ENCODE measurements around the gene NME7.

Gene NME7

DNA sequence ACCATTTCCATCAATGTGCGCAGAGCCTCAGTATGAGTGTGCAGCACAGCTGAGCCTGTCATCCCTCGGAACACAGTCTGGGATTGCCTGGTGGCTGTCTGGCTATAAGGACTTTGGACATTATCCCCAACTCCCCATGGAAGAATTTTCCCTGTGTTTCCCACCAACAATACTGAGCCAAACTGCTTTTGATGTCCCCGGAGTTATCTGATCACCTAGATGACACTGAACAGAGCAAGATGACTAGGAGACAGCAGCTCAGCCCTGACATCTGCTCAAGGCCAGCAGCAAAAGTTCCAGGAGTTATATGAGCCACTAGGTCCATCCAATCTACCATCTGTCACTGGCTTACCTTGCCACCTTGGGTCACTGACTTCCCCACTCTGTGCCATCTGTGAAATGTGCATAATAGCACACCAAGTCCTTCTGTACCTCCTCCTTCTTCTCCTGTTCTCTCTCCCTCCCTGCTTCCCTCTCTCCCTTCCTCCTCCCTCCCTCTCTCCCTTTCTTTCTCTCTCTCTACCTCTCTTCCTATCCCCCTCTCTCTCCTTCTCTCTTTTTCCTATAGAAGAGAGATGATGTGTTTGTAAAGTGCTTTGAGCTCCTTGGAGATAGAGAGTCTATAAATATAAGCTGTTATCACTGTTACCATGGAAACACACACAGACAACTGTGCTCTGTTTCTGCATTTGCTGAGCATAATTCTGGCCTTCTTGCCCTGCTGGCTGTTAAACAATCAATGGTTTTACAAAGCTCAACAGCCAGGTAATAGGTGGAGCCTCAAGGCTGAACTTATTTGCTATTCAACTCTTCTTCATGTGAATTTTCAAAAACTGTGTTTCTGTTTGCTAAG lies 280.8 kb downstream of the NME7 start:
- TF ChIP-seq, protein P1, sequence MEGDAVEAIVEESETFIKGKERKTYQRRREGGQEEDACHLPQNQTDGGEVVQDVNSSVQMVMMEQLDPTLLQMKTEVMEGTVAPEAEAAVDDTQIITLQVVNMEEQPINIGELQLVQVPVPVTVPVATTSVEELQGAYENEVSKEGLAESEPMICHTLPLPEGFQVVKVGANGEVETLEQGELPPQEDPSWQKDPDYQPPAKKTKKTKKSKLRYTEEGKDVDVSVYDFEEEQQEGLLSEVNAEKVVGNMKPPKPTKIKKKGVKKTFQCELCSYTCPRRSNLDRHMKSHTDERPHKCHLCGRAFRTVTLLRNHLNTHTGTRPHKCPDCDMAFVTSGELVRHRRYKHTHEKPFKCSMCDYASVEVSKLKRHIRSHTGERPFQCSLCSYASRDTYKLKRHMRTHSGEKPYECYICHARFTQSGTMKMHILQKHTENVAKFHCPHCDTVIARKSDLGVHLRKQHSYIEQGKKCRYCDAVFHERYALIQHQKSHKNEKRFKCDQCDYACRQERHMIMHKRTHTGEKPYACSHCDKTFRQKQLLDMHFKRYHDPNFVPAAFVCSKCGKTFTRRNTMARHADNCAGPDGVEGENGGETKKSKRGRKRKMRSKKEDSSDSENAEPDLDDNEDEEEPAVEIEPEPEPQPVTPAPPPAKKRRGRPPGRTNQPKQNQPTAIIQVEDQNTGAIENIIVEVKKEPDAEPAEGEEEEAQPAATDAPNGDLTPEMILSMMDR (IDR thresholded peaks at IDR 0.05): no peak

GRCh38 chr1:169085911-169086310 lies 281.7 kb downstream of the NME7 start:
- Histone ChIP-seq H3K4me3 (no peak overlapping the region), H3K27me3 (no peaks in the 10 kb centered on the region)

More for the DNA sequence above, 280.8 kb downstream of the NME7 start:
- no peak overlapping the region for H3K4me3 ChIP-seq
- H3K27me3 ChIP-seq: no peaks in the 10 kb centered on the region
- no peak for DNase-seq
- H3K9me3 ChIP-seq: no peaks in the 10 kb centered on the region
- peaks cover 0 to 3% (median under 1%) of the 10 kb centered on the region in 4 donors for H3K4me1 ChIP-seq
- H3K36me3 ChIP-seq: no peaks in the 10 kb centered on the region
- H3K27ac ChIP-seq: no peak overlapping the region
- intact Hi-C loops (cut with DNase I; ENCODE audit: low total_unique reads): no loop called here

More at GRCh38 chr1:169085911-169086310, 281.7 kb downstream of the NME7 start:
- Histone ChIP-seq H3K36me3 (no peaks in the 10 kb centered on the region), H3K27ac (no peak overlapping the region), H3K9me3 (no peaks in the 10 kb centered on the region), H3K4me1 (peaks cover 0 to 12% (median 8%) of the 10 kb centered on the region in 4 donors)
- TF ChIP-seq, protein P1 (IDR thresholded peaks at IDR 0.05): no peak
- intact Hi-C loops (cut with DNase I; ENCODE audit: low total_unique reads): no loop called here
- DNase-seq: no peak
